GM18505 (cell line): ENCODE data around the gene CD19.
"Not testable (repeated sequence)": the region's sequence is repeated elsewhere in the genome, so short reads cannot be mapped to it uniquely, and the experiment has no call there.

Source experiments
- ATAC-seq: cut with Tn5 transposase; IDR thresholded peaks from one replicate; pipeline ENCODE4 v1.9.1; 2021; ENCODE audit not compliant: unreplicated experiment
- POLR2A ChIP-seq: IDR thresholded peaks from 4 replicates; pipeline ENCODE4 v1.6.1; 2011; ENCODE audit warnings: borderline replicate concordance; ENCODE audit not compliant: insufficient read depth, insufficient read length; ENCODE audit errors: extremely low read depth

Gene CD19

GRCh38 chr16:28935924-28936783 lies 4.4 kb downstream of the CD19 start:
- TF ChIP-seq POLR2A: no peak
- ATAC-seq: peak; percentile 74

DNA sequence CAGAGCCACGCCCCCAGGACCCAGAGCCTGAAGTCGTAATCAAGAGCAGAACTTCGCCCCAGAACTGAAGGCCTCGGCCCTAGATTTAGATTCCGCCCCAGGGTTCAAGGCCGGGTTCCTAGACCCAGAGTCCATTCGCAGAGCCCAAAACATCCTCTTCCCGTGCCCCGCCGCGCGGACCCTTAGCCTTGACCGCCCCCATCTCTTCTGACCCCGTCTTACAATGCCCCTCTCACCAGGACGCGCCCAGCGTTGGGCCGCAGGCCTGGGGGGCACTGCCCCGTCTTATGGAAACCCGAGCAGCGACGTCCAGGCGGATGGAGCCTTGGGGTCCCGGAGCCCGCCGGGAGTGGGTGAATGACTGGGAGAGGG lies 5.0 kb downstream of the CD19 start:
- no peak for ATAC-seq

DNA sequence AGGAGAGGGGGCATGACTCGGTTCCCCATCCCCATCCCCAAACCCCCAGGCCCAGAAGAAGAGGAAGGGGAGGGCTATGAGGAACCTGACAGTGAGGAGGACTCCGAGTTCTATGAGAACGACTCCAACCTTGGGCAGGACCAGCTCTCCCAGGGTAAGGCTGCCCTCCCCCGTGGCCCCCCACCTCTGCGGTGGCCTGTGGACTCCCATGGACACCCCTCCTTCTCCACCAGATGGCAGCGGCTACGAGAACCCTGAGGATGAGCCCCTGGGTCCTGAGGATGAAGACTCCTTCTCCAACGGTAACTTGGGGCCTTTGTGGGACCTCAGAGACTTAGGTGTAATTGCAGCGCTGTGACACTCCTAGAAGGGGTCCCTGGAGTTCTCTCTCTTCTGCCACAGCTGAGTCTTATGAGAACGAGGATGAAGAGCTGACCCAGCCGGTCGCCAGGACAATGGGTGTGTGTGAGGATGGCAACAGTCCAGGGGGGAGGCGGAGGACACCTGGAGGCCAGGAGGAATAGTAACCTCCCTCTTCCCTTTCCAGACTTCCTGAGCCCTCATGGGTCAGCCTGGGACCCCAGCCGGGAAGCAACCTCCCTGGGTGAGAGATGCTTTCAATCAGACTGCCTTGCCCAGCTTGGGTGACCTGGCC lies 5.6 kb downstream of the CD19 start:
- TF ChIP-seq POLR2A: no peak
- no peak for ATAC-seq

More for the DNA sequence above, 5.0 kb downstream of the CD19 start:
- TF ChIP-seq POLR2A: no peak

- TF ChIP-seq POLR2A: no peak
- no peak for ATAC-seq
Measured at GRCh38 chr16:28938721-28939120, 7.0 kb downstream of the CD19 start.

DNA sequence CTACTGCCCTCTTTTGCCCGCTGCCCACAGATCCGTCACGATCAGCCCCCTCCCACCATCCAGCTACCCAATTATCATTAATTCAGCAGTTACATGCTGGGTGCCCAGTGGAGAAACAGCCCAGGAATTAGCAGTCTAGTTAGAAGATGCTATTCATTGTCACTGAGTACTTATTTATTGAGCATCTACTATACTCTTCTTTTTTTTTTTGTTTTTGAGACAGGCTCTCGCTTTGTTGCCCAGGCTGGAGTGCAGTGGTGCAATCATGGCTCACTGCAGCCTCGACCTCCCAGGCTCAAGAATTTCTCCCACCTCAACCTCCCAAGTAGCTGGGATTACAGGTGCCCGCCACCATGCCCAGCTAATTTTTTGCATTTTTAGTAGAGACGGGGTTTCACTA lies 8.1 kb downstream of the CD19 start:
- not testable (repeated sequence) for ATAC-seq

GRCh38 chr16:28943281-28943680 lies 11.5 kb downstream of the CD19 start:
- ATAC-seq: no peak
- TF ChIP-seq POLR2A: no peak

GRCh38 chr16:28946681-28947080 lies 14.9 kb downstream of the CD19 start:
- ATAC-seq: no peak
- no peak for TF ChIP-seq POLR2A

GRCh38 chr16:28950648-28951409 lies 19.1 kb downstream of the CD19 start, which contains the start of gene NFATC2IP:
Gene NFATC2IP, plus strand, starts transcription at chr16:28950937. Its CDS starts 75 bp downstream, at chr16:28951012.
- peak; percentile 91 for ATAC-seq

GRCh38 chr16:28951410-28951943 lies 19.7 kb downstream of the CD19 start:
- no peak for ATAC-seq
- no peak for TF ChIP-seq POLR2A

More at GRCh38 chr16:28950648-28951409, 19.1 kb downstream of the CD19 start, which contains the start of gene NFATC2IP:
- TF ChIP-seq POLR2A: peak; percentile 87

DNA sequence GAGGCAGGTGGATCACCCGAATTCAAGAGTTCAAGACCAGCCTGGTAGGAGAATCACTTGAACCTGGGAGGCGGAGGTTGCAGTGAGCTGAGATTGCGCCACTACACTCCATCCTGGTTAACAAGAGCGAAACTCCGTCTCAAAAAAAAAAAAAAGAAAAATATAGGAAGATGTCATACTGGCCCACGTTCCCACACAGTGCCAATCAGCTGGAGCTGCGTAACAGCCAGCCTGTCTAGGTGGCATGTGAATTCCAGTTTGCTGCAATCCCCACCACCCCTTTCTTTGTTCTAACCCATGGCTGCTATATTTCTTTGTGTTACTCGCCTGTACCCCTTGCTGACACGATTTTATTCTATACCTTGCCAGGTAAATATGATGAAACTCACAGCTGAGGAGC lies 26.4 kb downstream of the CD19 start:
- no peak for TF ChIP-seq POLR2A
- ATAC-seq: no peak

DNA sequence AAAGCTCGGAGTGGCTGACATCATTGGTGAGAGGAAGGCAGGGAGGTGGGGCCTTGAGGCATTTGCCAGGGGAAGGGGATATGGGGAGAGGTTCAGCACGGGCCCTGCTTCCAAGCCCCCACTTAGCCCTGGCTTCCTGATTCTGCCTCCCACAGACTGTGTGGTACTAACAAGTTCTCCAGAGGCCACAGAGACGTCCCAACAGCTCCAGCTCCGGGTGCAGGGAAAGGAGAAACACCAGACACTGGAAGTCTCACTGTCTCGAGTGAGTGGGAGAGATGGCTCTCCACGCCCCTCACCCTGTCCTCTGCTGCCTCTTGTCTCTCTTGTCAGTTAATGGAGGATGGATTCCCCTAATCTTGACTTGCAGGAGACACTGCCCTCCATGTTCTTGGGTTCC lies 27.1 kb downstream of the CD19 start:
- no peak for ATAC-seq
- no peak for TF ChIP-seq POLR2A

DNA sequence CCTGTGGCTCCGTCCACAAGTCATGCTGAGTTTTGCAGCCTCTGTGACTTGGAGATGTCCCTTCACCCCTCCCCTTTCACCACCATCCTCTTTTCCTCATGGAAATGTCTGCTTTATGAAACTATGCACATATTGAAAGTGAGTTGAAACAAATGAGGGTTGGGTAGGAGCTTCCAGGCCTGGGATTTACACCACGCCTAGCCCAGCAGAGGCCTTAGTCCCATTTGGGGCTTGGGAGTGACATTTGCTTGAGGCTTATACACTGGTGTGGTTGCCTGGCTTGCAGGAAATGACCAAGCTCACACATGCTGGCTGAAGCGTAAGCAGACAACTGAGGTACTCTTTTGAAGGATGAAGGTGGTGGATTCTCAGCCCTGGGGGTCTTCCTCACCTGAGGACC lies 32.3 kb downstream of the CD19 start:
- ATAC-seq: no peak
- TF ChIP-seq POLR2A: no peak

GRCh38 chr16:28964496-28964895 lies 32.7 kb downstream of the CD19 start:
- no peak for ATAC-seq
- TF ChIP-seq POLR2A: no peak

- no peak for TF ChIP-seq POLR2A
- no peak for ATAC-seq
Measured at GRCh38 chr16:28967156-28967555, 35.4 kb downstream of the CD19 start.

DNA sequence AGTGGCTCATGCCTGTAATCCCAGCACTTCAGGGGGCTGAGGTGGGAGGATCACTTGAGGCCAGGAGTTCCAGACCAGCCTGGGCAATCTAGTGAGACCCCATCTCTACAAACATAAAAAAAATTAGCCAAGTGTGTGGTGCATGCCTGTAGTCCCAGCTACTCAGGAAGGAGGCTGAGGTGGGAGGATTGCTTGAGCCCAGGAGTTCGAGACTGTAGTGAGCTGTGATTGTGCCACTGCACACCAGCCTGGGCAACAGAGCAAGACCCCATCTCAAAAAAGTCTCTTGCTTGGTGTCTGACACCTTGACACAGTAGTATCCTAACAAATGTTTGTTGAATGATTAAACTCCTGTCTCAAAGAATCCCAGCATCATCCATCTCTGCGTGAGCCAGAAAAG lies 37.9 kb downstream of the CD19 start:
- ATAC-seq: not testable (repeated sequence)
